Fibroblast of lung (primary cell): Measurements from ENCODE around the gene SLC12A4.

ENCODE experiments used
- EZH2 ChIP-seq: IDR thresholded peaks from 2 replicates; pipeline ENCODE4 v1.5.1; 2012; ENCODE audit warnings: low read length, control low read depth, mild to moderate bottlenecking; ENCODE audit errors: missing control alignments
- TF ChIP-seq, protein P1 (sequence below), 2 donors: IDR thresholded peaks in 1 of 2; conservative IDR thresholded peaks in 1 of 2; 1 replicate in 1 of 2; 2 replicates in 1 of 2; pipeline ENCODE4 v1.5.1; 2011 to 2012; ENCODE audit warnings: low read length in 2 of 2, control low read depth in 1 of 2, inconsistent platforms in 1 of 2, low read depth in 1 of 2, mild to moderate bottlenecking in 1 of 2

DNA sequence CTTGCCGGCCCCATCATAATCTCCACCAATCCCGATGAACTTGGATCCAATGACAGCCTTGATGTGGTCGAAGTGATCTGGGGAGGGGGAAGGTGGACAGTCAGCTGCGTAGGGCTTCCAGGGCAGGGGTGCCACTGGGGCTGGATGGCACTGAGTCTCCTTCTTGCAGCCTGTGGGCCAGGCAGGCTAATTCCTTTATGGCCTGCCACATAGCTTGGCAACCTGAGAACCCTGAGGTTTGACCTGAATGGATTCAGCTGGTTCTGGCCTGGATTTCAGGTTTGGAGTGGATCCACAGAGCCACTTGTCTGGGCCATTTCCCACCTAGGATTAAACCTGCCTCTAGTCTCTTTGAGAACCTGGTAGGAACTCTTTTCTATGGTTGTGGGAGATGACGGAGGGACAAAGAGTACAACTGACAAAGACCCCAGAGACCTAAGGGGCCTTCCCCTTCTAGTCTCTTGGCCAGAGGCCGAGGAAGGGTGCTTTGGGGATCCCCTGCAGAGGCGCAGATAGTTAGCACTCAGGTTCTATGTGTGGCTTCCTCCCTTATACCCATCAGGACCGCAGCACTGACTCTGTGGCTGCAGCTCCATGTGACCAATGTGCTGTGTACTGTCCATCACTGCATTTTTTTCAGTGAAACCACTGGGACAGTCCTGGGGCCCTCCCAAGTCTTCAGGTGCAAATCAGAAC, 21.0 kb upstream of the SLC12A4 start:
- TF ChIP-seq EZH2: no peak
- TF ChIP-seq, protein P1, sequence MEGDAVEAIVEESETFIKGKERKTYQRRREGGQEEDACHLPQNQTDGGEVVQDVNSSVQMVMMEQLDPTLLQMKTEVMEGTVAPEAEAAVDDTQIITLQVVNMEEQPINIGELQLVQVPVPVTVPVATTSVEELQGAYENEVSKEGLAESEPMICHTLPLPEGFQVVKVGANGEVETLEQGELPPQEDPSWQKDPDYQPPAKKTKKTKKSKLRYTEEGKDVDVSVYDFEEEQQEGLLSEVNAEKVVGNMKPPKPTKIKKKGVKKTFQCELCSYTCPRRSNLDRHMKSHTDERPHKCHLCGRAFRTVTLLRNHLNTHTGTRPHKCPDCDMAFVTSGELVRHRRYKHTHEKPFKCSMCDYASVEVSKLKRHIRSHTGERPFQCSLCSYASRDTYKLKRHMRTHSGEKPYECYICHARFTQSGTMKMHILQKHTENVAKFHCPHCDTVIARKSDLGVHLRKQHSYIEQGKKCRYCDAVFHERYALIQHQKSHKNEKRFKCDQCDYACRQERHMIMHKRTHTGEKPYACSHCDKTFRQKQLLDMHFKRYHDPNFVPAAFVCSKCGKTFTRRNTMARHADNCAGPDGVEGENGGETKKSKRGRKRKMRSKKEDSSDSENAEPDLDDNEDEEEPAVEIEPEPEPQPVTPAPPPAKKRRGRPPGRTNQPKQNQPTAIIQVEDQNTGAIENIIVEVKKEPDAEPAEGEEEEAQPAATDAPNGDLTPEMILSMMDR (conservative IDR thresholded peaks at IDR 0.05 in 1 of 2, IDR thresholded peaks at IDR 0.05 in 1 of 2; ENCODE audit: low read depth in 1 of 2, low read length in 2 of 2): no peak
